KMS-11 (cell line): ENCODE results near the gene C17orf100.

ENCODE experiments used
- H2AFZ ChIP-seq: fragments of 200-600 bp; sonication (generic); 2 replicates; pipeline ENCODE4 v1.6.1; 2016; ENCODE audit warnings: antibody characterized with exemption, mixed run types, low read depth
- H3K27ac ChIP-seq: fragments of 200-600 bp; sonication (generic); 2 replicates; pipeline ENCODE4 v1.6.1; 2016; ENCODE audit warnings: mild to moderate bottlenecking, mixed run types
- H3K27me3 ChIP-seq: fragments of 200-600 bp; sonication (generic); 2 replicates; pipeline ENCODE4 v1.6.1; 2017; ENCODE audit warnings: mild to moderate bottlenecking, low read depth, mixed run types, moderate library complexity; ENCODE audit not compliant: insufficient read depth
- H3K36me3 ChIP-seq: fragments of 200-600 bp; sonication (generic); 2 replicates; pipeline ENCODE4 v1.6.1; 2017; ENCODE audit warnings: mild to moderate bottlenecking, mixed run types; ENCODE audit not compliant: insufficient read depth
- H3K4me1 ChIP-seq: fragments of 200-600 bp; sonication (generic); 2 replicates; pipeline ENCODE4 v1.6.1; 2016; ENCODE audit warnings: mild to moderate bottlenecking, low read depth, mixed run types; ENCODE audit not compliant: poor library complexity, severe bottlenecking
- H3K4me2 ChIP-seq: fragments of 200-600 bp; sonication (generic); 2 replicates; pipeline ENCODE4 v1.7.0; 2016; ENCODE audit warnings: mild to moderate bottlenecking, mixed run types
- H3K4me3 ChIP-seq: fragments of 200-600 bp; sonication (generic); IDR thresholded peaks from 2 replicates; pipeline ENCODE4 v1.6.1; 2017; ENCODE audit warnings: low read depth, low read length, mixed read lengths; ENCODE audit not compliant: insufficient read depth
- H3K79me2 ChIP-seq: fragments of 200-600 bp; sonication (generic); 2 replicates; pipeline ENCODE4 v1.6.1; 2016; ENCODE audit warnings: low read depth, mixed run types; ENCODE audit not compliant: insufficient read depth
- H3K9ac ChIP-seq: fragments of 200-600 bp; sonication (generic); 2 replicates; pipeline ENCODE4 v1.6.1; 2016; ENCODE audit warnings: mild to moderate bottlenecking, mixed run types
- H4K20me1 ChIP-seq: fragments of 200-600 bp; sonication (generic); 2 replicates; pipeline ENCODE4 v1.6.1; 2016; ENCODE audit warnings: mild to moderate bottlenecking, mixed run types; ENCODE audit not compliant: insufficient read depth
- CTCF ChIP-seq: fragments of 200-600 bp; sonication (generic); conservative IDR thresholded peaks from 2 replicates; pipeline ENCODE4 v1.6.1; 2017; ENCODE audit warnings: low read depth, mild to moderate bottlenecking, antibody characterized with exemption, low read length, moderate library complexity, mixed read lengths

The C17orf100 gene

GRCh38 chr17:6674586-6674985 lies 23.0 kb downstream of the C17orf100 start:
- TF ChIP-seq CTCF, result no peak
- Histone ChIP-seq H3K36me3 (no peaks in the 10 kb centered on the region), H3K27me3 (no peaks in the 10 kb centered on the region)

GRCh38 chr17:6675201-6675825 lies 23.8 kb downstream of the C17orf100 start:
- no peak overlapping the region for H3K4me2 ChIP-seq
- H3K27me3 ChIP-seq, result no peaks in the 10 kb centered on the region
- no peaks in the 10 kb centered on the region for H4K20me1 ChIP-seq
- H3K79me2 ChIP-seq, result no peaks in the 10 kb centered on the region
- no peak overlapping the region for H2AFZ ChIP-seq
- H3K4me1 ChIP-seq, result no peaks in the 10 kb centered on the region
- no peak for TF ChIP-seq CTCF
- no peak overlapping the region for H3K27ac ChIP-seq
- H3K4me3 ChIP-seq, result no peak overlapping the region
- no peak overlapping the region for H3K9ac ChIP-seq
- no peaks in the 10 kb centered on the region for H3K36me3 ChIP-seq

More at GRCh38 chr17:6674586-6674985, 23.0 kb downstream of the C17orf100 start:
- no peaks in the 10 kb centered on the region for H3K4me1 ChIP-seq
- no peaks in the 10 kb centered on the region for H4K20me1 ChIP-seq
- no peak overlapping the region for H3K27ac ChIP-seq
- no peak overlapping the region for H3K4me2 ChIP-seq
- H3K4me3 ChIP-seq, result no peak overlapping the region
- H3K79me2 ChIP-seq, result no peaks in the 10 kb centered on the region
- H2AFZ ChIP-seq, result no peak overlapping the region
- no peak overlapping the region for H3K9ac ChIP-seq

- no peaks in the 10 kb centered on the region for H3K36me3 ChIP-seq
- H3K27ac ChIP-seq, result no peak overlapping the region
- no peaks in the 10 kb centered on the region for H4K20me1 ChIP-seq
- no peaks in the 10 kb centered on the region for H3K4me1 ChIP-seq
- no peak overlapping the region for H3K4me2 ChIP-seq
- H3K9ac ChIP-seq, result no peak overlapping the region
- no peaks in the 10 kb centered on the region for H3K79me2 ChIP-seq
- TF ChIP-seq CTCF, result no peak
- no peak overlapping the region for H3K4me3 ChIP-seq
- H3K27me3 ChIP-seq, result no peaks in the 10 kb centered on the region
- no peak overlapping the region for H2AFZ ChIP-seq
Measured at GRCh38 chr17:6676802-6677157, 25.2 kb downstream of the C17orf100 start.

- no peaks in the 10 kb centered on the region for H3K27me3 ChIP-seq
- H2AFZ ChIP-seq, result no peak overlapping the region
- no peaks in the 10 kb centered on the region for H3K4me1 ChIP-seq
- H3K4me2 ChIP-seq, result no peak overlapping the region; the same call in 1 of the 2 replicates
- H4K20me1 ChIP-seq, result no peaks in the 10 kb centered on the region
- no peak overlapping the region for H3K9ac ChIP-seq
- no peak overlapping the region for H3K27ac ChIP-seq
- no peak overlapping the region for H3K4me3 ChIP-seq
- no peaks in the 10 kb centered on the region for H3K36me3 ChIP-seq
- no peaks in the 10 kb centered on the region for H3K79me2 ChIP-seq
- TF ChIP-seq CTCF, result no peak
Measured at GRCh38 chr17:6677158-6677831, 25.7 kb downstream of the C17orf100 start.
